ENCODE results near the gene ZCCHC12.

Gene ZCCHC12

GRCh38 chrX:118872102-118872566 lies 48.5 kb downstream of the ZCCHC12 start:
- no peak for DNase-seq

Data from central memory CD4-positive, alpha-beta T cell (primary cell).